GM23338 (cell line): ENCODE data around the gene WNK2. TPM values are rescaled to one million over a fixed set of nuclear protein-coding genes. Genes with fewer than 3 reads are reported as not detected.

Experiments used
- ATAC-seq: fragments of 200-7000 bp; cut with Tn5 transposase; 3 replicates; pipeline ENCODE4 v1.9.1; 2020
- DNase-seq: peaks from one replicate; pipeline ENCODE4 v3.0.0-alpha.2; 2015; ENCODE audit warnings: low spot score
- H2AFZ ChIP-seq: fragments of 200-600 bp; sonication (generic); 2 replicates; pipeline ENCODE4 v1.8.0; 2016; ENCODE audit warnings: antibody characterized with exemption, mild to moderate bottlenecking, moderate library complexity
- H3F3A ChIP-seq: fragments of 200-600 bp; sonication (generic); replicated peaks from 2 replicates; pipeline ENCODE4 v1.8.0; 2017; ENCODE audit warnings: antibody characterized with exemption, mixed run types, low read depth
- H3K27ac ChIP-seq: fragments of 200-600 bp; sonication (generic); 2 replicates; pipeline ENCODE4 v1.6.1; 2016; ENCODE audit warnings: low read depth
- H3K27me3 ChIP-seq: fragments of 200-600 bp; sonication (generic); 2 replicates; pipeline ENCODE4 v1.8.0; 2016; ENCODE audit warnings: mild to moderate bottlenecking, mixed run types, moderate library complexity; ENCODE audit not compliant: insufficient read depth
- H3K36me3 ChIP-seq: fragments of 200-600 bp; sonication (generic); 2 replicates; pipeline ENCODE4 v1.8.0; 2016; ENCODE audit warnings: mild to moderate bottlenecking; ENCODE audit not compliant: insufficient read depth
- H3K4me1 ChIP-seq: fragments of 200-600 bp; sonication (generic); 2 replicates; pipeline ENCODE4 v1.8.0; 2016; ENCODE audit warnings: mild to moderate bottlenecking, moderate library complexity; ENCODE audit not compliant: insufficient read depth
- H3K4me2 ChIP-seq: fragments of 200-600 bp; sonication (generic); 2 replicates; pipeline ENCODE4 v1.7.1; 2017; ENCODE audit warnings: mixed run types
- H3K4me3 ChIP-seq: fragments of 200-600 bp; sonication (generic); 2 replicates; pipeline ENCODE4 v1.6.1; 2016; ENCODE audit warnings: mixed run types
- H3K79me2 ChIP-seq: fragments of 200-600 bp; sonication (generic); replicated peaks from 2 replicates; pipeline ENCODE4 v1.8.0; 2017; ENCODE audit warnings: mild to moderate bottlenecking; ENCODE audit not compliant: insufficient read depth
- H3K9me2 ChIP-seq: fragments of 200-600 bp; sonication (generic); 2 replicates; pipeline ENCODE4 v1.8.0; 2017; ENCODE audit not compliant: insufficient read depth
- H4K20me1 ChIP-seq: fragments of 200-600 bp; sonication (generic); replicated peaks from 2 replicates; pipeline ENCODE4 v1.8.0; 2017; ENCODE audit warnings: mild to moderate bottlenecking; ENCODE audit not compliant: insufficient read depth
- H3K27ac Mint-ChIP-seq: 2 replicates; pipeline ENCODE4 v1.8.0; 2020; ENCODE audit warnings: inconsistent platforms, mild to moderate bottlenecking, moderate library complexity, mixed read lengths
- H3K27me3 Mint-ChIP-seq: 3 replicates; pipeline ENCODE4 v1.8.0; 2022; ENCODE audit warnings: low read depth, mild to moderate bottlenecking, moderate library complexity, mixed read lengths, inconsistent platforms; ENCODE audit not compliant: insufficient read depth, poor library complexity
- H3K36me3 Mint-ChIP-seq: 3 replicates; pipeline ENCODE4 v1.8.0; 2021; ENCODE audit warnings: low read depth, mild to moderate bottlenecking, inconsistent platforms, moderate library complexity, mixed read lengths
- H3K4me1 Mint-ChIP-seq: 3 replicates; pipeline ENCODE4 v1.8.0; 2020; ENCODE audit warnings: mild to moderate bottlenecking, inconsistent platforms, mixed read lengths
- H3K4me3 Mint-ChIP-seq: 3 replicates; pipeline ENCODE4 v1.8.0; 2021; ENCODE audit warnings: moderate library complexity, mild to moderate bottlenecking, inconsistent platforms, mixed read lengths
- H3K9me3 Mint-ChIP-seq: 3 replicates; pipeline ENCODE4 v1.8.0; 2020; ENCODE audit warnings: moderate library complexity, mild to moderate bottlenecking, inconsistent platforms, mixed read lengths
- CREB1 ChIP-seq: fragments of 250-450 bp; sonication (Bioruptor Pico); IDR thresholded peaks from 2 replicates; pipeline ENCODE4 v1.5.0; 2020; ENCODE audit warnings: low read depth, mild to moderate bottlenecking, moderate library complexity
- EZH2 ChIP-seq: fragments of 200-600 bp; sonication (generic); IDR thresholded peaks from one replicate; pipeline ENCODE4 v1.8.0; 2017; ENCODE audit warnings: antibody characterized with exemption, mild to moderate bottlenecking, low read depth; ENCODE audit not compliant: unreplicated experiment
- NANOG ChIP-seq: IDR thresholded peaks from 2 replicates; pipeline ENCODE4 v1.6.1; 2016; ENCODE audit warnings: antibody characterized with exemption, borderline replicate concordance
- POLR2AphosphoS5 ChIP-seq: IDR thresholded peaks from 2 replicates; pipeline ENCODE4 v1.6.1; 2016; ENCODE audit warnings: antibody characterized with exemption, low read depth
- REST ChIP-seq: IDR thresholded peaks from one replicate; pipeline ENCODE4 v1.6.1; 2018; ENCODE audit warnings: antibody characterized with exemption; ENCODE audit not compliant: unreplicated experiment
- STAT1 ChIP-seq: IDR thresholded peaks from one replicate; pipeline ENCODE4 v1.6.1; 2016; ENCODE audit warnings: antibody characterized with exemption; ENCODE audit not compliant: unreplicated experiment
- ZNF114 ChIP-seq: fragments of 250-450 bp; sonication (Bioruptor Pico); IDR thresholded peaks from 2 replicates; pipeline ENCODE4 v1.5.0; 2020; ENCODE audit warnings: mild to moderate bottlenecking, moderate library complexity
- polyA plus RNA-seq: library from polyadenylated mRNA; unstranded; fragments of >200 nt; fragmentation: Nextera tagmentation; extraction: Ambion mirVana; gene quantifications from 2 replicates; pipeline ENCODE4 v1.2.1, GENCODE V29; 2016
- total RNA-seq: library from RNA; depleted of rRNA; stranded (reverse); fragments of >200 nt; shearing (Covaris generic); gene quantifications from 2 replicates; pipeline ENCODE4 v1.2.3, GENCODE V29; 2014

Gene WNK2
- total and polyA plus RNA-seq, 2 experiments from 2014 or later, result 56.4 to 102 TPM

- TF ChIP-seq EZH2 (no peak), CREB1 (CRISPR knock-in tag) (no peak), REST (no peak), ZNF114 (CRISPR knock-in tag) (no peak), NANOG (no peak)
Observed at GRCh38 chr9:93317495-93318094, 133.7 kb downstream of the WNK2 start (continued).

GRCh38 chr9:93318480-93318879, 134.5 kb downstream of the WNK2 start:
- Histone ChIP-seq H3K36me3 (no peaks in the 10 kb centered on the region; the same call in 1 of the 2 replicates), H3K27me3 (no peaks in the 10 kb centered on the region), H3K4me1 (no peaks in the 10 kb centered on the region), H3K27ac (no peak overlapping the region), H3K9me2 (no peaks in the 10 kb centered on the region), H2AFZ (no peak overlapping the region), H3F3A (no peaks in the 10 kb centered on the region), H3K79me2 (no peaks in the 10 kb centered on the region), H4K20me1 (0 out of 2 replicates have a peak, but pooled peaks cover 3% of the 10 kb centered on the region), H3K4me2 (no peak overlapping the region), H3K4me3 (no peak overlapping the region)
- H3K9me3 Mint-ChIP-seq, result peaks cover 3% of the 10 kb centered on the region; the same call in 2 of the 3 replicates
- no peaks in the 10 kb centered on the region; the same call in 2 of the 3 replicates for H3K4me1 Mint-ChIP-seq
- H3K36me3 Mint-ChIP-seq, result peaks cover 26% of the 10 kb centered on the region
- H3K4me3 Mint-ChIP-seq, result no peak overlapping the region
- ATAC-seq, result no peak
- DNase-seq, result no peak
- TF ChIP-seq STAT1, result no peak
- TF ChIP-seq ZNF114 (CRISPR knock-in tag), result no peak
- no peak for TF ChIP-seq POLR2AphosphoS5
- no peak for TF ChIP-seq EZH2
- peaks cover 8% of the 10 kb centered on the region for H3K27me3 Mint-ChIP-seq
- H3K27ac Mint-ChIP-seq, result no peak overlapping the region

- H3K4me3 Mint-ChIP-seq, result no peak overlapping the region
- Histone ChIP-seq H4K20me1 (0 out of 2 replicates have a peak, but pooled peaks cover 3% of the 10 kb centered on the region), H3K4me3 (no peak overlapping the region), H3F3A (no peaks in the 10 kb centered on the region), H3K27ac (no peak overlapping the region), H3K79me2 (no peaks in the 10 kb centered on the region), H3K9me2 (no peaks in the 10 kb centered on the region), H3K27me3 (no peaks in the 10 kb centered on the region), H3K36me3 (no peaks in the 10 kb centered on the region; the same call in 1 of the 2 replicates), H3K4me2 (no peak overlapping the region), H3K4me1 (no peaks in the 10 kb centered on the region), H2AFZ (no peak overlapping the region)
- ATAC-seq (no peak), DNase-seq (no peak)
- H3K9me3 Mint-ChIP-seq, result peaks cover 3% of the 10 kb centered on the region; the same call in 2 of the 3 replicates
- peaks cover 2% of the 10 kb centered on the region for H3K4me1 Mint-ChIP-seq
- peaks cover 30% of the 10 kb centered on the region for H3K36me3 Mint-ChIP-seq
- TF ChIP-seq EZH2, result no peak
- TF ChIP-seq POLR2AphosphoS5, result 0 out of 2 replicates have a peak, but pooled peaks have one; percentile 18
- peaks cover 8% of the 10 kb centered on the region for H3K27me3 Mint-ChIP-seq
- no peak overlapping the region for H3K27ac Mint-ChIP-seq
Observed at GRCh38 chr9:93319301-93319991, 135.5 kb downstream of the WNK2 start.
